HepG2 (cell line): ENCODE measurements around the gene PYCR2. TPM values are rescaled to one million over a fixed set of nuclear protein-coding genes. Genes with fewer than 3 reads are reported as not detected.

Experiments used
- ATAC-seq: fragments of 200-7000 bp; cut with Tn5 transposase; 3 replicates; pipeline ENCODE4 v1.9.1; 2020; ENCODE audit warnings: mild to moderate bottlenecking, moderate library complexity
- BruUV-seq: library from RNA; stranded (reverse); fragments of 400-500 nt; replicated peaks from 2 replicates; lab custom pipeline; 2021; lab: Mats Ljungman, UMichigan
- CTCF ChIA-PET: fragments of 300-600 bp; formaldehyde crosslinking; extraction: SDS; loops from one replicate; lab custom pipeline; 2021; ENCODE audit warnings: low total read pairs, inconsistent platforms, low intra/inter-chr PET ratio; lab: Yijun Ruan, JAX
- POLR2A ChIA-PET: fragments of 350-600 bp; sonication (Branson Sonifier 250); formaldehyde crosslinking; loops from one replicate; lab custom pipeline; 2020; ENCODE audit warnings: antibody characterized with exemption, inconsistent platforms; lab: Yijun Ruan, JAX
- DNase-seq: peaks from one replicate; pipeline ENCODE4 v3.0.0-alpha.2; 2015; ENCODE audit warnings: low spot score
- FAIRE-seq: peaks from 3 replicates; lab custom pipeline; 2011; peaks lifted over from hg19 to GRCh38; lab: Jason Lieb, UNC
- H2AFZ ChIP-seq: one replicate; pipeline ENCODE4 v1.6.1; 2011; ENCODE audit warnings: low read length, inconsistent platforms
- H3K27ac ChIP-seq: fragments of 300-600 bp; 3 replicates; pipeline ENCODE4 v1.8.0; 2011; ENCODE audit warnings: mixed run types, mild to moderate bottlenecking, mixed read lengths, low read length, inconsistent platforms; ENCODE audit not compliant: insufficient read depth; ENCODE audit errors: extremely low read length
- H3K27me3 ChIP-seq, 2 experiments: fragments of 200-600 bp in 1 of 2; 2 replicates in 1 of 2; 3 replicates in 1 of 2; pipeline versions ENCODE4 v1.6.0 to v1.8.0; 2011; ENCODE audit warnings: low read length in 2 of 2, mild to moderate bottlenecking in 2 of 2, moderate library complexity in 2 of 2, inconsistent platforms in 1 of 2; ENCODE audit not compliant: insufficient read depth in 2 of 2, control insufficient read depth in 1 of 2
- H3K36me3 ChIP-seq, 2 experiments: fragments of 200-600 bp in 1 of 2; replicated peaks in 1 of 2; 2 replicates in 1 of 2; 3 replicates in 1 of 2; pipeline versions ENCODE4 v1.5.1 to v1.8.0; 2011; ENCODE audit warnings: low read length in 2 of 2, inconsistent platforms in 1 of 2; ENCODE audit not compliant: insufficient read depth in 2 of 2, control insufficient read depth in 1 of 2
- H3K4me1 ChIP-seq: 2 replicates; pipeline ENCODE4 v1.5.1; 2012; ENCODE audit warnings: low read length, inconsistent platforms; ENCODE audit not compliant: insufficient read depth
- H3K4me2 ChIP-seq: 2 replicates; pipeline ENCODE4 v1.6.0; 2011; ENCODE audit warnings: low read depth, low read length, inconsistent platforms
- H3K4me3 ChIP-seq, 3 experiments: fragments of 200-600 bp in 1 of 3; sonication (generic), shearing (Covaris generic) in 1 of 3; replicated peaks in 1 of 3; 2 replicates each; pipeline ENCODE4 v1.5.1; 2011 to 2016; ENCODE audit warnings: low read length in 3 of 3, inconsistent platforms in 2 of 3, low read depth in 2 of 3, mild to moderate bottlenecking in 2 of 3, control low read depth in 1 of 3, mixed read lengths in 1 of 3; ENCODE audit not compliant: insufficient read depth in 1 of 3
- H3K79me2 ChIP-seq: one replicate; pipeline ENCODE4 v1.6.1; 2011; ENCODE audit warnings: low read length, inconsistent platforms; ENCODE audit not compliant: insufficient read depth
- H3K9ac ChIP-seq: 2 replicates; pipeline ENCODE4 v1.6.0; 2011; ENCODE audit warnings: mild to moderate bottlenecking, low read depth, low read length, inconsistent platforms; ENCODE audit not compliant: insufficient read depth
- H3K9me3 ChIP-seq: 2 replicates; pipeline ENCODE4 v1.5.1; 2012; ENCODE audit warnings: mild to moderate bottlenecking, low read length
- H4K20me1 ChIP-seq: 2 replicates; pipeline ENCODE4 v1.6.0; 2011; ENCODE audit warnings: inconsistent platforms, mild to moderate bottlenecking, low read length, moderate library complexity; ENCODE audit not compliant: insufficient read depth
- ARID3A ChIP-seq: IDR thresholded peaks from 2 replicates; pipeline ENCODE4 v1.6.1; 2012; ENCODE audit warnings: low read depth, low read length, improper control_type of control experiment
- KLF15 ChIP-seq: sonication (generic); formaldehyde crosslinking; IDR thresholded peaks from 2 replicates; pipeline ENCODE4 v1.8.1; 2023; ENCODE audit warnings: borderline replicate concordance, mild to moderate bottlenecking, inconsistent platforms, missing genetic modification reagents, mixed read lengths
- MAFG ChIP-seq: sonication (generic); formaldehyde crosslinking; IDR thresholded peaks from 2 replicates; pipeline ENCODE4 v1.5.1; 2020; ENCODE audit warnings: mild to moderate bottlenecking, missing genetic modification reagents
- MBNL3 ChIP-seq: fragments of 250-450 bp; sonication (Bioruptor Pico); conservative IDR thresholded peaks from 2 replicates; pipeline ENCODE4 v1.8.0; 2022; ENCODE audit warnings: mild to moderate bottlenecking, inconsistent platforms
- MTF1 ChIP-seq: sonication (generic); formaldehyde crosslinking; IDR thresholded peaks from 2 replicates; pipeline ENCODE4 v1.5.0; 2020; ENCODE audit warnings: missing genetic modification reagents
- MYNN ChIP-seq: sonication (generic); formaldehyde crosslinking; IDR thresholded peaks from 2 replicates; pipeline ENCODE4 v1.4.0; 2020; ENCODE audit warnings: mild to moderate bottlenecking, low read depth, missing genetic modification reagents
- ZNF3 ChIP-seq: IDR thresholded peaks from 2 replicates; pipeline ENCODE4 v1.7.0; 2017; ENCODE audit warnings: inconsistent platforms
- ZNF34 ChIP-seq: sonication (generic); formaldehyde crosslinking; IDR thresholded peaks from 2 replicates; pipeline ENCODE4 v1.4.0; 2020; ENCODE audit warnings: mild to moderate bottlenecking, missing genetic modification reagents, borderline replicate concordance
- ZNF431 ChIP-seq: sonication (generic); formaldehyde crosslinking; IDR thresholded peaks from 2 replicates; pipeline ENCODE4 v1.9.0; 2022; ENCODE audit warnings: missing genetic modification reagents, low read depth, mild to moderate bottlenecking, borderline replicate concordance
- ZNF570 ChIP-seq: sonication (generic); formaldehyde crosslinking; IDR thresholded peaks from 2 replicates; pipeline ENCODE4 v1.4.0; 2020; ENCODE audit warnings: mild to moderate bottlenecking, missing genetic modification reagents, borderline replicate concordance
- WGBS: methylation state at CpG from one replicate; pipeline ENCODE4 v1.1.6; 2017; ENCODE audit warnings: low lambda C conversion rate; 5-methylcytosine and 5-hydroxymethylcytosine counted together
- in situ Hi-C: cut with HindIII; loops from 2 replicates; pipeline ENCODE4 v1.10.0; 2017; ENCODE audit warnings: low pct_unique_long_range_greater_than_20kb; ENCODE audit not compliant: extremely low pct_ligation_motif_present
- intact Hi-C: fragments of 100-400 bp; cut with micrococcal nuclease; formaldehyde crosslinking; loops from one replicate; pipeline ENCODE4 v1.10.0; 2022; ENCODE audit not compliant: unreplicated experiment
- polyA plus RNA-seq, 8 experiments: library from polyadenylated mRNA; depleted of rRNA in 3 of 8; stranded (reverse) in 7 of 8; unstranded in 1 of 8; fragments of >200 nt; fragmentation: Illumina TruSeq in 4 of 8; extraction: Trizol in 4 of 8; gene quantifications; 2 replicates each; pipeline versions ENCODE4 v1.2.1 to v1.2.3, GENCODE V29; 2011 to 2016; ENCODE audit warnings: low read depth in 4 of 8, missing spikeins in 1 of 8, mixed read lengths in 1 of 8; ENCODE audit not compliant: insufficient read depth in 1 of 8
- total RNA-seq, 5 experiments: library from RNA; depleted of rRNA; stranded (reverse); fragments of >200 nt; fragmentation: Illumina TruSeq; extraction: Trizol; gene quantifications; 2 replicates each; pipeline ENCODE4 v1.2.3, GENCODE V29; 2016; ENCODE audit warnings: low read depth in 1 of 5
- TF ChIP-seq, protein P1 (sequence below): sonication (generic); formaldehyde crosslinking; IDR thresholded peaks from 2 replicates; pipeline ENCODE4 v1.4.0; 2020; ENCODE audit warnings: low read depth, mild to moderate bottlenecking, missing genetic modification reagents

The PYCR2 gene
- total and polyA plus RNA-seq, 2 of the 13 experiments (the other 11 are each of a cell fraction or from before 2014, with no cell fraction given) = 47.2 to 47.8 TPM

DNA sequence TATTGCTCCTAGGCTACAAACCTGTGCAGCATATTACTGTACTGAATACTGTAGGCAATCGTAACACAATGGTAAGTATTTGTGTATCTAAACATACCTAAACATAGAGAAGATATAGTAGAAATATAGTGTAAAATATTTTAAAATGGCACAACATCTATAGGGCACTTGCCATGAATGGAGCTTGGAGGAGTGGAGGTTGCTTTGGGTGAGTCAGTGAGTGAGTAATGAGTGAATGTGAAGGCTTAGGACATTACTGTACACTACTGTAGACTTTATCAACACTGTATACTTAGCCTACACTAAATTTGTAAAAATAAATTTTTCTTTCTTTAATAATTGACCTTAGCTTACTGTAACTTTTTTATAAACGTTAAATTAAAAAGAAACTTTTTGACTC lies 9.0 kb upstream of the PYCR2 start (continued):
- no peak for TF ChIP-seq ZNF570
- TF ChIP-seq MAFG (CRISPR knock-in tag) = no peak
- TF ChIP-seq, protein P1, sequence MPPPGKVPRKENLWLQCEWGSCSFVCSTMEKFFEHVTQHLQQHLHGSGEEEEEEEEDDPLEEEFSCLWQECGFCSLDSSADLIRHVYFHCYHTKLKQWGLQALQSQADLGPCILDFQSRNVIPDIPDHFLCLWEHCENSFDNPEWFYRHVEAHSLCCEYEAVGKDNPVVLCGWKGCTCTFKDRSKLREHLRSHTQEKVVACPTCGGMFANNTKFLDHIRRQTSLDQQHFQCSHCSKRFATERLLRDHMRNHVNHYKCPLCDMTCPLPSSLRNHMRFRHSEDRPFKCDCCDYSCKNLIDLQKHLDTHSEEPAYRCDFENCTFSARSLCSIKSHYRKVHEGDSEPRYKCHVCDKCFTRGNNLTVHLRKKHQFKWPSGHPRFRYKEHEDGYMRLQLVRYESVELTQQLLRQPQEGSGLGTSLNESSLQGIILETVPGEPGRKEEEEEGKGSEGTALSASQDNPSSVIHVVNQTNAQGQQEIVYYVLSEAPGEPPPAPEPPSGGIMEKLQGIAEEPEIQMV (CRISPR knock-in tag) = no peak
- no peak for TF ChIP-seq ZNF431 (CRISPR knock-in tag)
- TF ChIP-seq KLF15 = no peak
- TF ChIP-seq, all 625 proteins: peak for 0

DNA sequence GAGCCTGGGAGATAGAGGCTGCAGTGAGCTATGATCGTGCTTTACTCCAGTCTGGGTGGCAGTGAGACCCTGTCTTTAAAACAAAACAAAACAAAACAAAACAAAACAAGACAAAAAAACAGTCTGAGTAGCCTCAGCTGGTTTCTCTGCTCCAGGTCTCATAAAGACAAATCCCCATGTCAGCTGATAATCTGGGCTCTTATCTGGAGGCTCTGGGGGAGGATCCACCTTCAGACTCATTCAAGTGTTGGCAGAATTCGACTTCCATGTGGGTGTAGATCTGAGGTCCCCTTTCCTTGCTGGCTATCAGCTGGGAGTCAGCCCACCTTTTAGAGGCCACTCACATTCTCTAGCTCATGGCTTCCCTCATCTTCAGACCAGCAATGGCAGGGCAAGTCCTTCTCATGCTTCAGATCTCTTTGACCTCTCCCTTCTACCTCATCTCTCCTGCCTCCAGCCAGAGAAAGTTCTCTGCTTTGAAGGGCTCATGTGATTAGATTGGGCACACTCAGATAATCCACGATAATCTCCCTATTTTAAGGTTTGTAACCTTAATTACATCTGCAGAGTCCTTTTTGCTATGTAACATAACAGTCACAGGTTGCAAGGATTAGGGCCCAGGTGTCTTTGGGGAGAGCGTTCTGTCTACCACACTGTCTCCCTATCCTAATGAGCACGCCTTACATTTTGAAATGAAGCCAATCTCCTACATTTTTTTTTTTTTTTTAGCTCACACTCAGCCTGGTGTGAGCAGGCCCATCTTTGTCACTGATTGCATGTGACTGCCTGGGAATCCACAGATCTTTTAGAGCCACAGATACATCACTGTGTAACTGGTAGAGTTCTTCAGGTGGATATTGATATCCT lies 7.5 kb upstream of the PYCR2 start:
- Histone ChIP-seq H4K20me1 (no peaks in the 10 kb centered on the region), H3K79me2 (no peaks in the 10 kb centered on the region), H3K4me1 (peaks cover 9% of the 10 kb centered on the region), H3K4me3 (no peak overlapping the region), H3K4me2 (no peak overlapping the region), H3K27ac (no peak overlapping the region)
- 36% methylated on average over 5 of the region's 5 CpGs for WGBS
- FAIRE-seq (no peak), DNase-seq (no peak), ATAC-seq (no peak)
- CTCF ChIA-PET = no interaction called here
- TF ChIP-seq ZNF34 (no peak), ARID3A (no peak), MYNN (no peak), MBNL3 (no peak), ZNF3 (CRISPR knock-in tag) (no peak), MTF1 (CRISPR knock-in tag) (no peak)
- TF ChIP-seq, all 625 proteins: peak for 0
- POLR2A ChIA-PET = interaction anchor here (1.3 kb wide), 1 partner anchor 232 kb away, joined by 3 read pairs; no protein-coding TSS in a partner anchor
- Histone ChIP-seq H3K36me3 (no peaks in the 10 kb centered on the region), H3K9me3 (no peaks in the 10 kb centered on the region), H2AFZ (no peak overlapping the region), H3K27me3 (no peaks in the 10 kb centered on the region; a peak in 1 of 5 replicates), H3K9ac (no peak overlapping the region)
- intact Hi-C loops (no loop called here), in situ Hi-C loops (no loop called here)
- BruUV-seq = no TSS peak
